ENCODE measurements around the gene DLGAP4.

The DLGAP4 gene

GRCh38 chr20:36330091-36330490 is 24.0 kb downstream of the DLGAP4 start:
- ChIA-PET POLR2A (no interaction called here), CTCF (no interaction called here)
- TF ChIP-seq CTCF (IDR thresholded peaks at IDR 0.05; ENCODE audit: control extremely low read depth, extremely low read depth, low read depth, missing control alignments), result no peak
- no peak for DNase-seq (ENCODE audit: extremely low spot score)

DNA sequence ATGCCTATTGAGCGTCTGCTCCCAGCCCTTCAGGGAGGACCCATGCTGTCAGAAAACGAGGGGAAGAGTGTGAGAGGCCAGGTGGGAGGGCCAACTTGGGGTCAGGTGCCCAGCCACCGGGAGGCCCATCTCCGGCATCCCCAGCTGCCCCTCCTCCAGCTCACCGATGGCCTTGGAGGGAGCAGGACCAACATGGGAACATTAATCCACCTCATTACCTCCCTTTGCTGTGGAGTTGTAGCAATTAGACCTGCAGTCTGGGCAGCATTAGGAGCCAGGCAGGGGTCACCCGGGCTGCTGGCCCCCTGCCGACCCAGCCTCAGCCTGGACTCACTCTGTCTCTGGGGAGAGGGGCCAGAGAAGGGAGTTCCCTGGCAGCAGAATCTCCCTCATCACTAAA is 25.1 kb downstream of the DLGAP4 start:
- ChIA-PET POLR2A (interaction anchor here (0.6 kb wide), 1 partner anchor 665 kb away, joined by 3 read pairs; no protein-coding TSS in a partner anchor), CTCF (no interaction called here)
- no peak for TF ChIP-seq CTCF (IDR thresholded peaks at IDR 0.05; ENCODE audit: control extremely low read depth, extremely low read depth, low read depth, missing control alignments)
- no peak for DNase-seq (ENCODE audit: extremely low spot score)

DNA sequence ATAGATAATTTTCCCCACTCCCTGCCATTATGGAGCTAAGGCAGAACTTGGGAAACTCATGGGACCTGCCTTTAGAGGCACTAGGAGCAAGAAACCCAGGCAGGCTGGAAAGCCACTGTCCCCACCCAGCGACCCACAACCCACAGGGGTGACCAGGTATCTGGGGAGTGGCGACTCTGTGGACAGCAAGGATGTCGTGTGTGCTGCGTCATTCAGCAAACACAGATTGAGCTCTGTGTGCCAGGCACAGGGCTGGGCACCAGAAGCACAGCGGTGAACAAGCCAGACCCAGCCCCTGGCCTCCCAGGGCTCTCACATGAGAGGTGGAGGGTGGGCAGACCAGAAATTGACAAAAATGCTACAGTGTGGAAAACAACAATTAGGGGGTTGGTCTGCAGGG is 27.7 kb downstream of the DLGAP4 start:
- no peak for DNase-seq (ENCODE audit: extremely low spot score)
- ChIA-PET CTCF (no interaction called here), POLR2A (no interaction called here)
- no peak for TF ChIP-seq CTCF (IDR thresholded peaks at IDR 0.05; ENCODE audit: control extremely low read depth, extremely low read depth, low read depth, missing control alignments)

GRCh38 chr20:36334281-36335205 is 28.4 kb downstream of the DLGAP4 start:
- ChIA-PET CTCF (no interaction called here), POLR2A (no interaction called here)
- no peak for DNase-seq (ENCODE audit: extremely low spot score)
- TF ChIP-seq CTCF (IDR thresholded peaks at IDR 0.05; ENCODE audit: control extremely low read depth, extremely low read depth, low read depth, missing control alignments), result no peak

- CTCF ChIA-PET, result no interaction called here
- DNase-seq (ENCODE audit: extremely low spot score), result no peak
- TF ChIP-seq CTCF (IDR thresholded peaks at IDR 0.05; ENCODE audit: control extremely low read depth, extremely low read depth, low read depth, missing control alignments), result no peak
- POLR2A ChIA-PET, result no interaction called here
Measured at GRCh38 chr20:36335206-36335870, 29.2 kb downstream of the DLGAP4 start.

GRCh38 chr20:36336204-36336603 is 30.1 kb downstream of the DLGAP4 start:
- TF ChIP-seq CTCF (IDR thresholded peaks at IDR 0.05; ENCODE audit: control extremely low read depth, extremely low read depth, low read depth, missing control alignments), result no peak
- POLR2A ChIA-PET, result no interaction called here
- DNase-seq (ENCODE audit: extremely low spot score), result no peak
- CTCF ChIA-PET, result no interaction called here
